Fibroblast of the conjunctiva (primary cell): ENCODE data around the gene CDCA3.

Experiments used
- DNase-seq: peaks from one replicate; pipeline ENCODE4 v3.0.0-alpha.2; 2010; ENCODE audit warnings: low read depth

The CDCA3 gene

DNA sequence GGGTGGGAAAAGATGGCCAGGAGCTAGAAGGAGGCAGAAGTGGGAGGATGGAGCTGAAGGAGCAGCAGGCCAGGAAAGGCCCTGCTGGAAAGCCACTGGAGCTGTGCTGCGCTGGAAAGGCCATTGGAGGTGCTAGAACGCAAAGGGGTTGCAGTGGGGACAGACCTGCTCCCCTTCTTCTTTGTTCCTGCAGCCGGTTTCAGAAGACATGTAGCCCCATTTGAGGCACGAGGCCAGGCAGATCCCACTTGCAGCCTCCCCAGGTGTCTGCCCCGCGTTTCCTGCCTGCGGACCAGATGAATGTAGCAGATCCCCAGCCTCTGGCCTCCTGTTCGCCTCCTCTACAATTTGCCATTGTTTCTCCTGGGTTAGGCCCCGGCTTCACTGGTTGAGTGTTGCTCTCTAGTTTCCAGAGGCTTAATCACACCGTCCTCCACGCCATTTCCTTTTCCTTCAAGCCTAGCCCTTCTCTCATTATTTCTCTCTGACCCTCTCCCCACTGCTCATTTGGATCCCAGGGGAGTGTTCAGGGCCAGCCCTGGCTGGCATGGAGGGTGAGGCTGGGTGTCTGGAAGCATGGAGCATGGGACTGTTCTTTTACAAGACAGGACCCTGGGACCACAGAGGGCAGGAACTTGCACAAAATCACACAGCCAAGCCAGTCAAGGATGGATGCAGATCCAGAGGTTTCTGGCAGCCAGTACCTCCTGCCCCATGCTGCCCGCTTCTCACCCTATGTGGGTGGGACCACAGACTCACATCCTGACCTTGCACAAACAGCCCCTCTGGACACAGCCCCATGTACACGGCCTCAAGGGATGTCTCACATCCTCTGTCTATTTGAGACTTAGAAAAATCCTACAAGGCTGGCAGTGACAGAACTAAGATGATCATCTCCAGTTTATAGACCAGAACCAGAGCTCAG, 31.7 kb downstream of the CDCA3 start:
- DNase-seq = no peak

GRCh38 chr12:6818645-6819044, 32.4 kb downstream of the CDCA3 start:
- no peak for DNase-seq

DNA sequence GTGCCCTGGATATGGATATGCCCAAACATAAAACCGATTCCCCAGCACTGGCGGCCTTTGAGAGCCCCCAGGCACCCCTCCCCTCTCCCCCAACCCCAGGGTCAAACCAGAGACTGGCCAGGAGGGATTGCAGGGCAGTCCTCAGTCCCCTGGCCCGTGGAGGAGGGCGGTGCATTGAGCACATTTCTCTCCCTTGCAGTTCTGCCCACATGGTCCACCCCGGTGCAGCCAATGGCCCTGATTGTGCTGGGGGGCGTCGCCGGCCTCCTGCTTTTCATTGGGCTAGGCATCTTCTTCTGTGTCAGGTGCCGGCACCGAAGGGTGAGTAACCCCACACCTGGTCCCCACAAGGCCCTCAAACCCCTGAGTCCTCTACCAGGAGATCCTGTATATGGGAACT, 32.9 kb downstream of the CDCA3 start:
- no peak for DNase-seq

DNA sequence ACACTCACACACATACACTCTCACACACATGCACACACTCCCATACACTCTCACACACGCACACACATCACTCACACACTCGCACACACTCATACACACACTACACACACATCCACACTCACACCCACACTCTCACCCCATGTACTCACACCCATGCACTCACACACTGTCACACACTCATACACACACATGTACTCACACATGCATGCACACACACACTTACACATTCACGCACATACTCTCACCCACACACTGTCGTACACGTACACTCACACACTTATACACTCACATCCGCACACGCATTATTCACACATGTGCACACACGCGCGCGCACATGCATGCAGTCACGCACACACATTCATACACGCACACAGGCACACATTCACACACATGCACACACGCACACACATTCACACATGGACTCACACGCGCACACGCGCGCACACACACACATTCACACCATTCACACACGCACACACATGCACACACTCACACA, 33.4 kb downstream of the CDCA3 start:
- DNase-seq = no peak

DNA sequence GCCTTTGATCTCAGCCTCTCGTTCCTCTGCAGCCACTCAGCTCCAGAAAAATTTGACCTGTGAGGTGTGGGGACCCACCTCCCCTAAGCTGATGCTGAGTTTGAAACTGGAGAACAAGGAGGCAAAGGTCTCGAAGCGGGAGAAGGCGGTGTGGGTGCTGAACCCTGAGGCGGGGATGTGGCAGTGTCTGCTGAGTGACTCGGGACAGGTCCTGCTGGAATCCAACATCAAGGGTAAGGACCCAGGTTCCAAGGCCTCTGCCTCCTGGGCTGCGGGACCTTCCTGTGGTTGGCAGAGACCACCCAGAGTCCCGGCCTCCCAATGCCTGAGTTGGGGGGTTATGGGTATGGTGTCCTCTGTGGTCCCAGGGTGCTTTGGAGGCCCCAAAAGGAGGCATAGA, 34.0 kb downstream of the CDCA3 start:
- no peak for DNase-seq

GRCh38 chr12:6816598-6816997, 34.5 kb downstream of the CDCA3 start:
- no peak for DNase-seq

DNA sequence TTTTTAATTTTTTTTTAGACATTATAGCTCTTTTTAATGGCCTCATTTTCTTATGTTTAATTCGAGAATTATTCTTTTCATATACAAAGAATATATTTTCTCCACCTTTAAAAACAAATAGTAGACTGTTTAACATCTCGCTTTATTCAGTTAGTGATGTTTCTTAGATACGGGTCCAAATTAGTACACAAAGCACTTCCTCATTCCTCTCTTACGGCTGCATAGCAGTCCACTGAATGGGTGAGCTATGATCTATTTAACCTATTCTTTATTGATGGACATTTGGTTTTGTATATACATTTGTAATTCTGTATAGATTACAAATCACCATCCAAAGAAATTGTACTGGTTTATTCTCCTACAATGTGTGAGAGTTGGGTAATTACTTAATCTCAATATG, 37.7 kb downstream of the CDCA3 start:
- DNase-seq = no peak

GRCh38 chr12:6810758-6811157, 40.3 kb downstream of the CDCA3 start:
- DNase-seq = no peak

GRCh38 chr12:6809056-6809455, 42.0 kb downstream of the CDCA3 start:
- no peak for DNase-seq

- DNase-seq = no peak
These were observed 43.9 kb downstream of the CDCA3 start for GRCh38 chr12:6807170-6807569.

DNA sequence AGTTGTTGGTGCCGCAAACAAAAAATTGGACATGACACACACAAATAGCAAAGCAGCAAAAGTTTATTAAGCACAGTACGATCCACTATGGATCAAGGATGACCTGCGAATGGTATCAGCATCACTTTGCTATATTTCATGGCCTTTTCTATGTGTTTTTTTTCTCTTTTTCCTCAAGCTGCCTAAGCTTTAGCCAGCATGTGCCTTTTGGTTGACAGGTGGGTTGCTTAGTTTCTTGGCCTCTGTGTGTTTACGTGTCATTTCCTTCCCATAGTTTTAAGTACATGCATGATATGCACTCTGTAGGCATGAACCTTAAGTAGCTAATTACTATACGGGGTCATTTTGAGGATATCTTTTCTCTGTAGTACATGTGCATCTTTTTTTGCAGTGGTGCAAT, 51.9 kb downstream of the CDCA3 start:
- DNase-seq = no peak
